HG03108 (cell line): Measurements from ENCODE around the gene EXOC6.
"Not testable (repeated sequence)": the region's sequence is repeated elsewhere in the genome, so short reads cannot be mapped to it uniquely, and the experiment has no call there.

Source experiments
- ATAC-seq: cut with Tn5 transposase; IDR thresholded peaks from one replicate; pipeline ENCODE4 v1.9.1; 2021; ENCODE audit warnings: moderate library complexity; ENCODE audit not compliant: unreplicated experiment

EXOC6 gene

DNA sequence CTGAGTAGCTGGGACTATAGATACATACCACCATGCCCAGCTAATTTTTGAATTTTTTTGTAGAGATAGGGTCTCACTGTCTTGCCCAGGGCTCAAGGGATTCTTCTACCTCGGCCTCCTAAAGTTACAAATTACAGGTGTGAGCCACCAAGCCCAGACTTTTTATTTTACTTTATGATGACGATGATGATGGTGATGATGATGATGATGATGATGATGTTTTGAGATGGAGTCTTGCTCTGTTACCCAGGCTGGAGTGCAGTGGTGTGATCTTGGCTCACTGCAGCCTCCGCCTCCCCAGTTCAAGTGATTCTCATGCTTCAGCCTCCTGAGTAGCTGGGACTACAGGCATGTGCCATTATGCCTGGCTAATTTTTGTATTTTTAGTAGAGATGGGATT is 252.8 kb downstream of the EXOC6 start:
- not testable (repeated sequence) for ATAC-seq

GRCh38 chr10:93103953-93104352 is 255.6 kb downstream of the EXOC6 start:
- no peak for ATAC-seq

GRCh38 chr10:93106631-93107072 is 258.3 kb downstream of the EXOC6 start:
- no peak for ATAC-seq
